Measurements from ENCODE around the gene GIMD1.
"Not testable (repeated sequence)": the region's sequence is repeated elsewhere in the genome, so short reads cannot be mapped to it uniquely, and the experiment has no call there.

GIMD1 gene

GRCh38 chr4:106368678-106369077, at the start of gene GIMD1:
TSS of gene GIMD1 (minus strand) at chr4:106368778. CDS start at chr4:106367435, 1,343 bp downstream.
- DNase-seq (ENCODE audit: low read depth), result no peak
- no peak within 1 kb of the TSS for H3K4me3 ChIP-seq (replicated peaks; ENCODE audit: low read depth, low read length)
- TF ChIP-seq, protein P1, sequence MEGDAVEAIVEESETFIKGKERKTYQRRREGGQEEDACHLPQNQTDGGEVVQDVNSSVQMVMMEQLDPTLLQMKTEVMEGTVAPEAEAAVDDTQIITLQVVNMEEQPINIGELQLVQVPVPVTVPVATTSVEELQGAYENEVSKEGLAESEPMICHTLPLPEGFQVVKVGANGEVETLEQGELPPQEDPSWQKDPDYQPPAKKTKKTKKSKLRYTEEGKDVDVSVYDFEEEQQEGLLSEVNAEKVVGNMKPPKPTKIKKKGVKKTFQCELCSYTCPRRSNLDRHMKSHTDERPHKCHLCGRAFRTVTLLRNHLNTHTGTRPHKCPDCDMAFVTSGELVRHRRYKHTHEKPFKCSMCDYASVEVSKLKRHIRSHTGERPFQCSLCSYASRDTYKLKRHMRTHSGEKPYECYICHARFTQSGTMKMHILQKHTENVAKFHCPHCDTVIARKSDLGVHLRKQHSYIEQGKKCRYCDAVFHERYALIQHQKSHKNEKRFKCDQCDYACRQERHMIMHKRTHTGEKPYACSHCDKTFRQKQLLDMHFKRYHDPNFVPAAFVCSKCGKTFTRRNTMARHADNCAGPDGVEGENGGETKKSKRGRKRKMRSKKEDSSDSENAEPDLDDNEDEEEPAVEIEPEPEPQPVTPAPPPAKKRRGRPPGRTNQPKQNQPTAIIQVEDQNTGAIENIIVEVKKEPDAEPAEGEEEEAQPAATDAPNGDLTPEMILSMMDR (IDR thresholded peaks at IDR 0.05; ENCODE audit: low read length, missing control alignments), result no peak

GRCh38 chr4:106414366-106414765, 45.8 kb upstream of the GIMD1 start:
- TF ChIP-seq, protein P1 (IDR thresholded peaks at IDR 0.05; ENCODE audit: low read length, missing control alignments), result no peak
- no peak overlapping the region for H3K4me3 ChIP-seq (replicated peaks; ENCODE audit: low read depth, low read length)
- DNase-seq (ENCODE audit: low read depth), result no peak

- DNase-seq (ENCODE audit: low read depth), result no peak
- TF ChIP-seq, protein P1 (IDR thresholded peaks at IDR 0.05; ENCODE audit: low read length, missing control alignments), result no peak
These were observed 41.6 kb upstream of the GIMD1 start for GRCh38 chr4:106409901-106410889.

GRCh38 chr4:106408004-106408403, 39.4 kb upstream of the GIMD1 start:
- H3K4me3 ChIP-seq (replicated peaks; ENCODE audit: low read depth, low read length); DNase-seq (ENCODE audit: low read depth): not testable (repeated sequence)

More at GRCh38 chr4:106409901-106410889, 41.6 kb upstream of the GIMD1 start:
- H3K4me3 ChIP-seq (replicated peaks; ENCODE audit: low read depth, low read length), result no peak overlapping the region

GRCh38 chr4:106401157-106401556, 32.6 kb upstream of the GIMD1 start:
- no peak overlapping the region for H3K4me3 ChIP-seq (replicated peaks; ENCODE audit: low read depth, low read length)
- DNase-seq (ENCODE audit: low read depth), result no peak
- TF ChIP-seq, protein P1 (IDR thresholded peaks at IDR 0.05; ENCODE audit: low read length, missing control alignments), result no peak

DNA sequence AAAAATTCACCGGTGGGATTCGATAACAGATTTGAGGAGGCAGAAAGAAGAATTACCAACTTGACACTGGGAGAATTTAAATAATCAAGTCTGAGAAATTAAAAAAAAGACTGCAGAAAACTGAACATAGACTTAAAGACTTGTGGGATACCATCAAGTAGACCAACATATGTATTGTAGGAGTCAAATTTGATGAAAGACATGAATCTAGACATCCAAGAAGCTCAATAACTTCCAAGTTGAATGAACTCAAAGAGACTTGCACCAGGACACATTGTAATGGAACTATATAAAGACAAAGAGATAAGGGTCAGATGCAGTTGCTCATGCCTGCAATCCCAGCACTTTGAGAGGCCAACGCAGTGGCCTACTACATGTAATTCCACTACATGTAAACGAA, 30.3 kb upstream of the GIMD1 start:
- not testable (repeated sequence) for H3K4me3 ChIP-seq (replicated peaks; ENCODE audit: low read depth, low read length); DNase-seq (ENCODE audit: low read depth)

- TF ChIP-seq, protein P1 (IDR thresholded peaks at IDR 0.05; ENCODE audit: low read length, missing control alignments), result no peak
- no peak overlapping the region for H3K4me3 ChIP-seq (replicated peaks; ENCODE audit: low read depth, low read length)
- DNase-seq (ENCODE audit: low read depth), result no peak
These were observed 27.0 kb upstream of the GIMD1 start for GRCh38 chr4:106395582-106395981.
